Glutamatergic neuron (in vitro differentiated cells): Measurements from ENCODE around the gene TULP3. TPM values are rescaled to one million over a fixed set of nuclear protein-coding genes. Genes with fewer than 3 reads are reported as not detected.

Experiments
- DNase-seq: peaks from one replicate; pipeline ENCODE4 v3.0.0; 2022
- H3K27ac Mint-ChIP-seq: one replicate; pipeline ENCODE4 v1.8.0; 2020; ENCODE audit warnings: mild to moderate bottlenecking, mixed read lengths, inconsistent platforms; ENCODE audit not compliant: unreplicated experiment
- H3K27me3 Mint-ChIP-seq: one replicate; pipeline ENCODE4 v1.8.0; 2020; ENCODE audit warnings: mild to moderate bottlenecking, moderate library complexity, mixed read lengths, inconsistent platforms; ENCODE audit not compliant: unreplicated experiment
- H3K36me3 Mint-ChIP-seq: one replicate; pipeline ENCODE4 v1.8.0; 2020; ENCODE audit warnings: mild to moderate bottlenecking, mixed read lengths, inconsistent platforms; ENCODE audit not compliant: unreplicated experiment
- H3K4me1 Mint-ChIP-seq: one replicate; pipeline ENCODE4 v1.8.0; 2020; ENCODE audit warnings: mild to moderate bottlenecking, low read depth, mixed read lengths, inconsistent platforms; ENCODE audit not compliant: unreplicated experiment
- H3K4me3 Mint-ChIP-seq: one replicate; pipeline ENCODE4 v1.8.0; 2020; ENCODE audit warnings: mild to moderate bottlenecking, mixed read lengths, inconsistent platforms; ENCODE audit not compliant: unreplicated experiment
- H3K9me3 Mint-ChIP-seq: one replicate; pipeline ENCODE4 v1.8.0; 2020; ENCODE audit warnings: mild to moderate bottlenecking, moderate library complexity, mixed read lengths, inconsistent platforms; ENCODE audit not compliant: unreplicated experiment
- CTCF ChIP-seq: fragments of 200-600 bp; sonication (generic); IDR thresholded peaks from one replicate; pipeline ENCODE4 v1.5.0; 2021; ENCODE audit not compliant: partially characterized antibody, unreplicated experiment
- total RNA-seq: library from RNA; stranded (reverse); fragmentation: NEBNext Ultra II Directional; extraction: Animal tissue kit (Norgen Biotek cat#: 25700); gene quantifications from one replicate; pipeline ENCODE4 v1.2.1, GENCODE V29; 2021; ENCODE audit not compliant: unreplicated experiment

TULP3 gene
- total RNA-seq, 1 donor from 2014 or later = 12.5 TPM

- H3K36me3 Mint-ChIP-seq = no peaks in the 10 kb centered on the region
- H3K9me3 Mint-ChIP-seq = no peaks in the 10 kb centered on the region
- no peak for DNase-seq
- no peak for TF ChIP-seq CTCF
- H3K4me3 Mint-ChIP-seq = no peak overlapping the region
- H3K27ac Mint-ChIP-seq = no peak overlapping the region
- H3K4me1 Mint-ChIP-seq = peaks cover 3% of the 10 kb centered on the region
- no peaks in the 10 kb centered on the region for H3K27me3 Mint-ChIP-seq
Measured at GRCh38 chr12:2934371-2934770, 43.7 kb downstream of the TULP3 start.

GRCh38 chr12:2936301-2936700 lies 45.6 kb downstream of the TULP3 start:
- no peak for DNase-seq
- no peak for TF ChIP-seq CTCF
- no peak overlapping the region for H3K27ac Mint-ChIP-seq
- no peak overlapping the region for H3K4me3 Mint-ChIP-seq
- no peaks in the 10 kb centered on the region for H3K27me3 Mint-ChIP-seq
- no peaks in the 10 kb centered on the region for H3K4me1 Mint-ChIP-seq
- H3K36me3 Mint-ChIP-seq = no peaks in the 10 kb centered on the region
- H3K9me3 Mint-ChIP-seq = no peaks in the 10 kb centered on the region

- Mint-ChIP-seq H3K36me3 (no peaks in the 10 kb centered on the region), H3K27me3 (no peaks in the 10 kb centered on the region), H3K9me3 (no peaks in the 10 kb centered on the region), H3K4me3 (no peak overlapping the region), H3K4me1 (no peaks in the 10 kb centered on the region), H3K27ac (no peak overlapping the region)
- TF ChIP-seq CTCF = no peak
- DNase-seq = no peak
Measured at GRCh38 chr12:2937500-2937899, 46.8 kb downstream of the TULP3 start.

GRCh38 chr12:2939191-2939590 lies 48.5 kb downstream of the TULP3 start:
- no peaks in the 10 kb centered on the region for H3K9me3 Mint-ChIP-seq
- H3K4me1 Mint-ChIP-seq = no peaks in the 10 kb centered on the region
- H3K27ac Mint-ChIP-seq = no peak overlapping the region
- no peak for DNase-seq
- H3K36me3 Mint-ChIP-seq = no peaks in the 10 kb centered on the region
- no peaks in the 10 kb centered on the region for H3K27me3 Mint-ChIP-seq
- H3K4me3 Mint-ChIP-seq = no peak overlapping the region
- no peak for TF ChIP-seq CTCF

GRCh38 chr12:2940564-2940963 lies 49.9 kb downstream of the TULP3 start:
- Mint-ChIP-seq H3K4me1 (no peaks in the 10 kb centered on the region), H3K4me3 (no peak overlapping the region), H3K9me3 (peaks cover 4% of the 10 kb centered on the region), H3K27me3 (no peaks in the 10 kb centered on the region), H3K27ac (no peak overlapping the region), H3K36me3 (no peaks in the 10 kb centered on the region)
- TF ChIP-seq CTCF = no peak
- DNase-seq = no peak
